ENCODE measurements around the gene BMPR1A.

DNA sequence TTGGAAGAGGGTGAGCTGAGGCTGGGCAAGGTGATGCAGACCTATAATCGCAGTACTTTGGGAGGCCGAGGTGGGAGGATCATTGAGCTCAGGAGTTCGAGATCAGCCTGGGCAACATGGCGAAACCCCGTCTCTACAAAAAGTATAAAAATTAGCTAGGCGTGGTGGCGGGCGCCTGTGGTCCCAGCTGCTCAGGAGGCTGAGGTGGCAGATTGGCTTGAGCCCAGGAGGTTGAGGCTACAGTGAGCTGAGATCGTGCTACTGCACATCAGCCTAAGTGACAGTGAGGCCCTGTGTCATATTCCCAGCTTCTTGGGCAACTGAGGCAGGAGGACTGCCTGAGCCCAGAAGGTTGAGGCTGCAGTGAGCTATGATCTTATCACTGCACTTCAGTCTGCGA lies 13.6 kb downstream of the BMPR1A start:
- TF ChIP-seq, protein P1, sequence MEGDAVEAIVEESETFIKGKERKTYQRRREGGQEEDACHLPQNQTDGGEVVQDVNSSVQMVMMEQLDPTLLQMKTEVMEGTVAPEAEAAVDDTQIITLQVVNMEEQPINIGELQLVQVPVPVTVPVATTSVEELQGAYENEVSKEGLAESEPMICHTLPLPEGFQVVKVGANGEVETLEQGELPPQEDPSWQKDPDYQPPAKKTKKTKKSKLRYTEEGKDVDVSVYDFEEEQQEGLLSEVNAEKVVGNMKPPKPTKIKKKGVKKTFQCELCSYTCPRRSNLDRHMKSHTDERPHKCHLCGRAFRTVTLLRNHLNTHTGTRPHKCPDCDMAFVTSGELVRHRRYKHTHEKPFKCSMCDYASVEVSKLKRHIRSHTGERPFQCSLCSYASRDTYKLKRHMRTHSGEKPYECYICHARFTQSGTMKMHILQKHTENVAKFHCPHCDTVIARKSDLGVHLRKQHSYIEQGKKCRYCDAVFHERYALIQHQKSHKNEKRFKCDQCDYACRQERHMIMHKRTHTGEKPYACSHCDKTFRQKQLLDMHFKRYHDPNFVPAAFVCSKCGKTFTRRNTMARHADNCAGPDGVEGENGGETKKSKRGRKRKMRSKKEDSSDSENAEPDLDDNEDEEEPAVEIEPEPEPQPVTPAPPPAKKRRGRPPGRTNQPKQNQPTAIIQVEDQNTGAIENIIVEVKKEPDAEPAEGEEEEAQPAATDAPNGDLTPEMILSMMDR (IDR thresholded peaks at IDR 0.05), result no peak
- no peak for TF ChIP-seq POLR2A (IDR thresholded peaks at IDR 0.05)
